H9 (cell line): ENCODE measurements around the gene BTBD6. TPM values are rescaled to one million over a fixed set of nuclear protein-coding genes. Genes with fewer than 3 reads are reported as not detected.
A peak's percentile ranks its signal among the peaks of the same experiment; 100 is the strongest.

Source experiments
- DNase-seq: peaks from one replicate; pipeline ENCODE4 v3.0.0-alpha.2; 2017
- H2AFZ ChIP-seq: one replicate; pipeline ENCODE4 v1.6.1; 2013; ENCODE audit warnings: mild to moderate bottlenecking, low read length, control low read depth, moderate library complexity
- H2AK5ac ChIP-seq: 2 replicates; pipeline ENCODE4 v1.6.1; 2013; ENCODE audit warnings: low read length, control low read depth, mixed read lengths; ENCODE audit not compliant: insufficient read length
- H2BK120ac ChIP-seq: one replicate; pipeline ENCODE4 v1.6.1; 2013; ENCODE audit warnings: low read depth, mild to moderate bottlenecking, low read length, control low read depth, inconsistent platforms; ENCODE audit not compliant: poor library complexity, severe bottlenecking
- H2BK12ac ChIP-seq: 2 replicates; pipeline ENCODE4 v1.6.1; 2013; ENCODE audit warnings: low read length, control low read depth, mixed read lengths, low read depth; ENCODE audit not compliant: insufficient read length
- H2BK15ac ChIP-seq: 2 replicates; pipeline ENCODE4 v1.6.1; 2013; ENCODE audit warnings: low read depth, low read length, control low read depth
- H2BK20ac ChIP-seq: one replicate; pipeline ENCODE4 v1.6.1; 2013; ENCODE audit warnings: low read depth, mild to moderate bottlenecking, low read length, control low read depth, inconsistent platforms; ENCODE audit not compliant: poor library complexity, severe bottlenecking
- H2BK5ac ChIP-seq: 2 replicates; pipeline ENCODE4 v1.6.1; 2013; ENCODE audit warnings: low read length, control low read depth, mixed read lengths; ENCODE audit not compliant: insufficient read length
- H3K14ac ChIP-seq: 2 replicates; pipeline ENCODE4 v1.6.1; 2013; ENCODE audit warnings: low read length, control low read depth; ENCODE audit not compliant: insufficient read depth
- H3K18ac ChIP-seq: 2 replicates; pipeline ENCODE4 v1.6.1; 2013; ENCODE audit warnings: low read depth, mild to moderate bottlenecking, mixed read lengths, low read length, control low read depth; ENCODE audit not compliant: insufficient read length
- H3K23ac ChIP-seq: 2 replicates; pipeline ENCODE4 v1.6.1; 2013; ENCODE audit warnings: low read length, control low read depth, mixed read lengths, low read depth; ENCODE audit not compliant: insufficient read length
- H3K23me2 ChIP-seq: 2 replicates; pipeline ENCODE4 v1.6.1; 2013; ENCODE audit warnings: low read depth, mild to moderate bottlenecking, mixed read lengths, low read length, control low read depth; ENCODE audit not compliant: insufficient read length, poor library complexity, severe bottlenecking
- H3K27ac ChIP-seq: 2 replicates; pipeline ENCODE4 v1.5.1; 2013; ENCODE audit warnings: low read length, control low read depth, mixed read lengths, low read depth; ENCODE audit not compliant: insufficient read length
- H3K27me3 ChIP-seq: 2 replicates; pipeline ENCODE4 v1.6.1; 2013; ENCODE audit warnings: low read length, control low read depth, inconsistent platforms; ENCODE audit not compliant: insufficient read depth
- H3K4ac ChIP-seq: 2 replicates; pipeline ENCODE4 v1.6.1; 2013; ENCODE audit warnings: low read depth, mild to moderate bottlenecking, control low read depth, inconsistent platforms, low read length, moderate library complexity
- H3K4me1 ChIP-seq: 2 replicates; pipeline ENCODE4 v1.6.1; 2013; ENCODE audit warnings: low read length, control low read depth, inconsistent platforms; ENCODE audit not compliant: insufficient read depth
- H3K4me2 ChIP-seq: 2 replicates; pipeline ENCODE4 v1.6.1; 2013; ENCODE audit warnings: low read length, control low read depth, mixed read lengths; ENCODE audit not compliant: insufficient read length, insufficient read depth
- H3K56ac ChIP-seq: 2 replicates; pipeline ENCODE4 v1.6.1; 2013; ENCODE audit warnings: low read depth, mild to moderate bottlenecking, mixed read lengths, low read length, control low read depth; ENCODE audit not compliant: insufficient read length
- H3K79me1 ChIP-seq: 2 replicates; pipeline ENCODE4 v1.6.1; 2013; ENCODE audit warnings: low read depth, mild to moderate bottlenecking, moderate library complexity, low read length, control low read depth, inconsistent platforms; ENCODE audit not compliant: insufficient read depth, poor library complexity, severe bottlenecking
- H3K79me2 ChIP-seq: 2 replicates; pipeline ENCODE4 v1.6.1; 2013; ENCODE audit warnings: low read length, control low read depth, inconsistent platforms; ENCODE audit not compliant: insufficient read depth
- H3K9ac ChIP-seq: 2 replicates; pipeline ENCODE4 v1.6.1; 2013; ENCODE audit warnings: low read length, control low read depth, mixed read lengths; ENCODE audit not compliant: insufficient read length; ENCODE audit errors: extremely low read depth
- H3K9me3 ChIP-seq: one replicate; pipeline ENCODE4 v1.6.1; 2013; ENCODE audit warnings: low read depth, low read length, inconsistent platforms; ENCODE audit not compliant: control insufficient read depth
- H3T11ph ChIP-seq: one replicate; pipeline ENCODE4 v1.6.1; 2013; ENCODE audit warnings: mild to moderate bottlenecking, low read length, control low read depth, inconsistent platforms
- H4K20me1 ChIP-seq: one replicate; pipeline ENCODE4 v1.6.1; 2013; ENCODE audit not compliant: control insufficient read depth, insufficient read length, insufficient read depth
- H4K5ac ChIP-seq: 2 replicates; pipeline ENCODE4 v1.6.1; 2013; ENCODE audit warnings: low read depth, mild to moderate bottlenecking, mixed read lengths, low read length, control low read depth; ENCODE audit not compliant: insufficient read length
- H4K8ac ChIP-seq: replicated peaks from 2 replicates; pipeline ENCODE4 v1.6.1; 2013; ENCODE audit warnings: low read length, control low read depth, mixed read lengths, low read depth; ENCODE audit not compliant: insufficient read length
- H4K91ac ChIP-seq: 2 replicates; pipeline ENCODE4 v1.6.1; 2013; ENCODE audit warnings: low read depth, mild to moderate bottlenecking, moderate library complexity, mixed read lengths, low read length, control low read depth; ENCODE audit not compliant: insufficient read length
- H3K27ac Mint-ChIP-seq, 3 experiments: 2 replicates in 2 of 3; 3 replicates in 1 of 3; pipeline ENCODE4 v1.8.0; 2020 to 2021; ENCODE audit warnings: mixed read lengths in 3 of 3, mild to moderate bottlenecking in 1 of 3, moderate library complexity in 1 of 3
- H3K27me3 Mint-ChIP-seq: 2 replicates; pipeline ENCODE4 v1.8.0; 2021; ENCODE audit warnings: low read depth, mild to moderate bottlenecking, moderate library complexity, mixed read lengths
- H3K36me3 Mint-ChIP-seq, 3 experiments: 2 replicates in 2 of 3; 3 replicates in 1 of 3; pipeline ENCODE4 v1.8.0; 2020 to 2021; ENCODE audit warnings: low read depth in 3 of 3, mixed read lengths in 3 of 3; ENCODE audit not compliant: insufficient read depth in 1 of 3
- H3K4me1 Mint-ChIP-seq, 2 experiments: 2 replicates each; pipeline ENCODE4 v1.8.0; 2020; ENCODE audit warnings: mixed read lengths in 2 of 2
- H3K4me3 Mint-ChIP-seq, 2 experiments: 2 replicates in 1 of 2; 3 replicates in 1 of 2; pipeline ENCODE4 v1.8.0; 2020 to 2021; ENCODE audit warnings: mild to moderate bottlenecking in 2 of 2, mixed read lengths in 2 of 2, moderate library complexity in 1 of 2
- H3K9me3 Mint-ChIP-seq, 2 experiments: 2 replicates in 1 of 2; 3 replicates in 1 of 2; pipeline ENCODE4 v1.8.0; 2020; ENCODE audit warnings: mild to moderate bottlenecking in 2 of 2, mixed read lengths in 2 of 2, moderate library complexity in 1 of 2
- CTCF ChIP-seq: fragments of 200-600 bp; sonication (generic); conservative IDR thresholded peaks from 3 replicates; pipeline ENCODE4 v1.8.0; 2021; ENCODE audit warnings: antibody characterized with exemption, mild to moderate bottlenecking
- WGBS: extraction: QIAGEN DNeasy Blood & Tissue Kit; methylation state at CpG from one replicate; pipeline ENCODE4 v1.1.7; 2013; ENCODE audit warnings: missing lambda C conversion rate, low lambda C conversion rate, mixed read lengths; ENCODE audit not compliant: insufficient read length; ENCODE audit errors: extremely low coverage; 5-methylcytosine and 5-hydroxymethylcytosine counted together
- total RNA-seq: library from RNA; stranded (reverse); gene quantifications from 2 replicates; pipeline ENCODE4 v1.2.1, GENCODE V29; 2021

The BTBD6 gene
- total RNA-seq, 1 experiment from 2014 or later, result 23.3 TPM

GRCh38 chr14:105252552-105253328 is 4.4 kb downstream of the BTBD6 start:
- H3T11ph ChIP-seq, result no peak overlapping the region
- H2BK5ac ChIP-seq, result no peak overlapping the region
- no peaks in the 10 kb centered on the region for H3K9me3 ChIP-seq
- no peak overlapping the region for H3K9ac ChIP-seq
- H3K79me1 ChIP-seq, result no peaks in the 10 kb centered on the region
- no peak overlapping the region for H3K27ac ChIP-seq
- H2BK12ac ChIP-seq, result no peak overlapping the region
- no peak overlapping the region for H2AFZ ChIP-seq
- Mint-ChIP-seq H3K27ac (peak overlapping the region in 1 of 3 experiments; percentile 76; a peak in 1 of 7 replicates), H3K36me3 (peaks cover 1 to 22% (median 11%) of the 10 kb centered on the region in 3 experiments; a peak in 5 of 7 replicates), H3K4me1 (peaks cover 0 to 2% of the 10 kb centered on the region in 2 experiments; a peak in 1 of 4 replicates), H3K4me3 (no peak overlapping the region), H3K27me3 (peaks cover 6% of the 10 kb centered on the region), H3K9me3 (no peaks in the 10 kb centered on the region)
- H4K91ac ChIP-seq, result no peak overlapping the region
- no CpG with 5 or more reads among the region's 21 CpGs for WGBS
- H2BK120ac ChIP-seq, result no peak overlapping the region
- no peak overlapping the region for H2BK20ac ChIP-seq
- H3K14ac ChIP-seq, result no peak overlapping the region
- no peak overlapping the region for H4K8ac ChIP-seq
- no peak overlapping the region for H3K56ac ChIP-seq
- H3K27me3 ChIP-seq, result no peaks in the 10 kb centered on the region
- H3K79me2 ChIP-seq, result no peaks in the 10 kb centered on the region
- H2AK5ac ChIP-seq, result no peak overlapping the region
- H3K4me2 ChIP-seq, result no peak overlapping the region
- no peak overlapping the region for H4K5ac ChIP-seq
- no peak overlapping the region for H3K23ac ChIP-seq
- H3K4me1 ChIP-seq, result no peaks in the 10 kb centered on the region
- no peak overlapping the region for H3K4ac ChIP-seq
- no peak overlapping the region for H2BK15ac ChIP-seq
- H4K20me1 ChIP-seq, result no peaks in the 10 kb centered on the region
- peaks cover 5% of the 10 kb centered on the region for H3K23me2 ChIP-seq
- no peak for DNase-seq
- no peak overlapping the region for H3K18ac ChIP-seq
- TF ChIP-seq CTCF, result no peak
